ENCODE measurements around the gene LILRB1.
"Not testable (repeated sequence)": the region's sequence is repeated elsewhere in the genome, so short reads cannot be mapped to it uniquely, and the experiment has no call there.

Gene LILRB1

GRCh38 chr19:54626757-54627156 is 3.5 kb upstream of the LILRB1 start:
- DNase-seq: no peak

GRCh38 chr19:54627912-54628311 is 2.4 kb upstream of the LILRB1 start:
- DNase-seq: not testable (repeated sequence)

GRCh38 chr19:54630782-54631181 is 498 bp downstream of the LILRB1 start:
- no peak for DNase-seq

- not testable (repeated sequence) for DNase-seq
These were observed 1.4 kb downstream of the LILRB1 start for GRCh38 chr19:54631489-54632337.

GRCh38 chr19:54632517-54632916 is 2.2 kb downstream of the LILRB1 start:
- not testable (repeated sequence) for DNase-seq

- no peak for DNase-seq
These were observed 3.1 kb downstream of the LILRB1 start for GRCh38 chr19:54633401-54633800.

GRCh38 chr19:54636081-54636480 is 5.8 kb downstream of the LILRB1 start:
- DNase-seq: not testable (repeated sequence)

GRCh38 chr19:54638683-54639082 is 8.4 kb downstream of the LILRB1 start:
- DNase-seq: no peak

- DNase-seq: not testable (repeated sequence)
These were observed 12.7 kb downstream of the LILRB1 start for GRCh38 chr19:54642953-54643352.

GRCh38 chr19:54643583-54643982 is 13.3 kb downstream of the LILRB1 start:
- not testable (repeated sequence) for DNase-seq

GRCh38 chr19:54644056-54644455 is 13.8 kb downstream of the LILRB1 start:
- DNase-seq: no peak

- no peak for DNase-seq
These were observed 16.1 kb downstream of the LILRB1 start for GRCh38 chr19:54646331-54646841.

GRCh38 chr19:54648129-54648528 is 17.8 kb downstream of the LILRB1 start:
- no peak for DNase-seq

- DNase-seq: no peak
These were observed 19.9 kb downstream of the LILRB1 start for GRCh38 chr19:54650108-54650655.

GRCh38 chr19:54653181-54653809 is 23.0 kb downstream of the LILRB1 start:
- DNase-seq: no peak

GRCh38 chr19:54654447-54655321 is 24.4 kb downstream of the LILRB1 start:
- DNase-seq: no peak

GRCh38 chr19:54659300-54659699 is 29.0 kb downstream of the LILRB1 start:
- no peak for DNase-seq

- no peak for DNase-seq
These were observed 30.0 kb downstream of the LILRB1 start for GRCh38 chr19:54660306-54660705.

GRCh38 chr19:54660964-54661363 is 30.7 kb downstream of the LILRB1 start:
- no peak for DNase-seq

- no peak for DNase-seq
These were observed 31.7 kb downstream of the LILRB1 start for GRCh38 chr19:54661846-54662481.

- no peak for DNase-seq
These were observed 32.4 kb downstream of the LILRB1 start, which contains the start of gene LILRB4 for GRCh38 chr19:54662730-54663129. LILRB4 (plus strand) TSS chr19:54662985; CDS start chr19:54663034, 49 bp downstream.

- no peak for DNase-seq
These were observed 35.2 kb downstream of the LILRB1 start for GRCh38 chr19:54665530-54665929.
